IMR-90 (cell line): ENCODE measurements around the gene CBX3.
"Not testable (repeated sequence)": the region's sequence is repeated elsewhere in the genome, so short reads cannot be mapped to it uniquely, and the experiment has no call there.

ENCODE experiments used
- BHLHE40 ChIP-seq: fragments of 150-350 bp; IDR thresholded peaks from 2 replicates; pipeline ENCODE4 v1.6.1; 2016; ENCODE audit warnings: mild to moderate bottlenecking, low read depth, low read length
- CEBPB ChIP-seq: IDR thresholded peaks from 2 replicates; pipeline ENCODE4 v1.6.1; 2012; ENCODE audit warnings: low read depth, low read length, improper control_type of control experiment
- CHD1 ChIP-seq: IDR thresholded peaks from 2 replicates; pipeline ENCODE4 v1.6.1; 2012; ENCODE audit warnings: low read depth, low read length, improper control_type of control experiment
- FOS ChIP-seq: fragments of 150-350 bp; IDR thresholded peaks from 2 replicates; pipeline ENCODE4 v1.6.1; 2016; ENCODE audit warnings: low read depth, low read length
- MAZ ChIP-seq: IDR thresholded peaks from 2 replicates; pipeline ENCODE4 v1.6.1; 2012; ENCODE audit warnings: low read depth, mild to moderate bottlenecking, low read length, improper control_type of control experiment, moderate library complexity, borderline replicate concordance
- MXI1 ChIP-seq: IDR thresholded peaks from 2 replicates; pipeline ENCODE4 v1.6.1; 2012; ENCODE audit warnings: low read depth, mild to moderate bottlenecking, low read length, moderate library complexity, borderline replicate concordance
- NFE2L2 ChIP-seq: fragments of 150-350 bp; IDR thresholded peaks from 2 replicates; pipeline ENCODE4 v1.6.1; 2016; ENCODE audit warnings: low read depth, mild to moderate bottlenecking, low read length
- POLR2A ChIP-seq: IDR thresholded peaks from 2 replicates; pipeline ENCODE4 v1.6.1; 2012; ENCODE audit warnings: mild to moderate bottlenecking, low read depth, low read length
- RAD21 ChIP-seq: IDR thresholded peaks from 2 replicates; pipeline ENCODE4 v1.6.1; 2012; ENCODE audit warnings: low read length, improper control_type of control experiment
- RFX5 ChIP-seq: IDR thresholded peaks from 2 replicates; pipeline ENCODE4 v1.8.0; 2012; ENCODE audit warnings: low read depth, mild to moderate bottlenecking, low read length, moderate library complexity
- SMC3 ChIP-seq: fragments of 150-350 bp; IDR thresholded peaks from 2 replicates; pipeline ENCODE4 v1.6.1; 2016; ENCODE audit warnings: low read depth, mild to moderate bottlenecking, antibody characterized with exemption, low read length, moderate library complexity
- TF ChIP-seq, protein P1 (sequence below): conservative IDR thresholded peaks from 2 replicates; pipeline ENCODE4 v1.5.1; 2012; ENCODE audit warnings: mild to moderate bottlenecking, low read depth, low read length, improper control_type of control experiment
- TF ChIP-seq, protein P2 (sequence below): fragments of 150-350 bp; IDR thresholded peaks from 2 replicates; pipeline ENCODE4 v1.6.1; 2017; ENCODE audit warnings: mild to moderate bottlenecking, antibody characterized with exemption, low read length, low read depth
- TF ChIP-seq, protein P3 (sequence below): fragments of 150-350 bp; IDR thresholded peaks from 2 replicates; pipeline ENCODE4 v1.6.1; 2016; ENCODE audit warnings: low read depth, mild to moderate bottlenecking, low read length, moderate library complexity, borderline replicate concordance

DNA sequence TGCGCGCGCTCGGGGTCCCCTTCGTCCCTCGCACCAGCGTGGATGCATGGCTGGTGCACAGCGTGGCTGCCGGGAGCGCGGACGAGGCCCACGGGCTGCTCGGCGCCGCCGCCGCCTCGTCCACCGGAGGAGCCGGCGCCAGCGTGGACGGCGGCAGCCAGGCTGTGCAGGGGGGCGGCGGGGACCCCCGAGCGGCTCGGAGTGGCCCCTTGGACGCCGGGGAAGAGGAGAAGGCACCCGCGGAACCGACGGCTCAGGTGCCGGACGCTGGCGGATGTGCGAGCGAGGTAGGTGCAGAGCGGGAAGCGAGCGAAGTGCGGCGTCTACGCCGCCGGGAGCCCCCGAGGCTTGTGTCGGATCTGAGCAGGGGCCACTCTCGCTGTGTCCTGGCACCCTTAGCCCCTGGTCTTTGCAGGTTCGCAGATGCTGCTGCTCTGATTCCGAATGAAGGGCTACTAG lies 48.7 kb upstream of the CBX3 start:
- TF ChIP-seq, protein P1, sequence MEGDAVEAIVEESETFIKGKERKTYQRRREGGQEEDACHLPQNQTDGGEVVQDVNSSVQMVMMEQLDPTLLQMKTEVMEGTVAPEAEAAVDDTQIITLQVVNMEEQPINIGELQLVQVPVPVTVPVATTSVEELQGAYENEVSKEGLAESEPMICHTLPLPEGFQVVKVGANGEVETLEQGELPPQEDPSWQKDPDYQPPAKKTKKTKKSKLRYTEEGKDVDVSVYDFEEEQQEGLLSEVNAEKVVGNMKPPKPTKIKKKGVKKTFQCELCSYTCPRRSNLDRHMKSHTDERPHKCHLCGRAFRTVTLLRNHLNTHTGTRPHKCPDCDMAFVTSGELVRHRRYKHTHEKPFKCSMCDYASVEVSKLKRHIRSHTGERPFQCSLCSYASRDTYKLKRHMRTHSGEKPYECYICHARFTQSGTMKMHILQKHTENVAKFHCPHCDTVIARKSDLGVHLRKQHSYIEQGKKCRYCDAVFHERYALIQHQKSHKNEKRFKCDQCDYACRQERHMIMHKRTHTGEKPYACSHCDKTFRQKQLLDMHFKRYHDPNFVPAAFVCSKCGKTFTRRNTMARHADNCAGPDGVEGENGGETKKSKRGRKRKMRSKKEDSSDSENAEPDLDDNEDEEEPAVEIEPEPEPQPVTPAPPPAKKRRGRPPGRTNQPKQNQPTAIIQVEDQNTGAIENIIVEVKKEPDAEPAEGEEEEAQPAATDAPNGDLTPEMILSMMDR, result not testable (repeated sequence)
- not testable (repeated sequence) for TF ChIP-seq POLR2A, CHD1, SMC3, BHLHE40, MAZ, FOS, RFX5, NFE2L2, CEBPB, MXI1, RAD21
- TF ChIP-seq, protein P2, sequence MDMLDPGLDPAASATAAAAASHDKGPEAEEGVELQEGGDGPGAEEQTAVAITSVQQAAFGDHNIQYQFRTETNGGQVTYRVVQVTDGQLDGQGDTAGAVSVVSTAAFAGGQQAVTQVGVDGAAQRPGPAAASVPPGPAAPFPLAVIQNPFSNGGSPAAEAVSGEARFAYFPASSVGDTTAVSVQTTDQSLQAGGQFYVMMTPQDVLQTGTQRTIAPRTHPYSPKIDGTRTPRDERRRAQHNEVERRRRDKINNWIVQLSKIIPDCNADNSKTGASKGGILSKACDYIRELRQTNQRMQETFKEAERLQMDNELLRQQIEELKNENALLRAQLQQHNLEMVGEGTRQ, result not testable (repeated sequence)
- TF ChIP-seq, protein P3, sequence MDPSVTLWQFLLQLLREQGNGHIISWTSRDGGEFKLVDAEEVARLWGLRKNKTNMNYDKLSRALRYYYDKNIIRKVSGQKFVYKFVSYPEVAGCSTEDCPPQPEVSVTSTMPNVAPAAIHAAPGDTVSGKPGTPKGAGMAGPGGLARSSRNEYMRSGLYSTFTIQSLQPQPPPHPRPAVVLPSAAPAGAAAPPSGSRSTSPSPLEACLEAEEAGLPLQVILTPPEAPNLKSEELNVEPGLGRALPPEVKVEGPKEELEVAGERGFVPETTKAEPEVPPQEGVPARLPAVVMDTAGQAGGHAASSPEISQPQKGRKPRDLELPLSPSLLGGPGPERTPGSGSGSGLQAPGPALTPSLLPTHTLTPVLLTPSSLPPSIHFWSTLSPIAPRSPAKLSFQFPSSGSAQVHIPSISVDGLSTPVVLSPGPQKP, result not testable (repeated sequence)
